Fibroblast of the conjunctiva (primary cell): ENCODE measurements around the gene LNX1.

ENCODE experiments used
- DNase-seq: peaks from one replicate; pipeline ENCODE4 v3.0.0-alpha.2; 2010; ENCODE audit warnings: low read depth

Gene LNX1

DNA sequence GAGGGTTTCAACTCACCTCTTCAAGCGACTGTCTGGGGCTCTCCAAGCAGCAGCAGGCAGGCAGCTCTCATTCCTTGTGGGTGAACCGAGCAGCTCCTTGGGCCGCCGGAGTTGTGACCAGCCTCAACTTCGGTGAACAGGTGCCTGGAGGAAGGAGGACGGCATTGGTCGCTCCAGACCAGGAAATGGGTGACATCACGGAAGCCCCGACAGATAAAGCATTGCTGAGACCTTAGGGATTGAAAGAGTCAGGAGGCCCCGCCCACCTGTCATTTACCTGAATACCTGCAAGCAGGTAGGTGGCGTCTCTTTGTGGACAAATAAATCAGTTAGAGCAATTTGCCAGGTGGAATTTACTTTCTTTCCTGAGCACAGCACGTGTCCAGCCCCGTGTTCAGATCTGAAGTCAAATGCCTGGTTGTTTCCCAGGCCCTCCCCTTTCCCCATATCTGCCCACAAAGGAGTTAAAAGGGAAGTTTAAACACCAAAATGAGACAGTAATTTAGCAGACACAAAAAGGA, at the start of gene LNX1:
TSS of gene LNX1 (minus strand) at position 115 of the 521 bp plus-strand sequence. CDS start 17,484 bp downstream, outside the sequence.
- no peak for DNase-seq

DNA sequence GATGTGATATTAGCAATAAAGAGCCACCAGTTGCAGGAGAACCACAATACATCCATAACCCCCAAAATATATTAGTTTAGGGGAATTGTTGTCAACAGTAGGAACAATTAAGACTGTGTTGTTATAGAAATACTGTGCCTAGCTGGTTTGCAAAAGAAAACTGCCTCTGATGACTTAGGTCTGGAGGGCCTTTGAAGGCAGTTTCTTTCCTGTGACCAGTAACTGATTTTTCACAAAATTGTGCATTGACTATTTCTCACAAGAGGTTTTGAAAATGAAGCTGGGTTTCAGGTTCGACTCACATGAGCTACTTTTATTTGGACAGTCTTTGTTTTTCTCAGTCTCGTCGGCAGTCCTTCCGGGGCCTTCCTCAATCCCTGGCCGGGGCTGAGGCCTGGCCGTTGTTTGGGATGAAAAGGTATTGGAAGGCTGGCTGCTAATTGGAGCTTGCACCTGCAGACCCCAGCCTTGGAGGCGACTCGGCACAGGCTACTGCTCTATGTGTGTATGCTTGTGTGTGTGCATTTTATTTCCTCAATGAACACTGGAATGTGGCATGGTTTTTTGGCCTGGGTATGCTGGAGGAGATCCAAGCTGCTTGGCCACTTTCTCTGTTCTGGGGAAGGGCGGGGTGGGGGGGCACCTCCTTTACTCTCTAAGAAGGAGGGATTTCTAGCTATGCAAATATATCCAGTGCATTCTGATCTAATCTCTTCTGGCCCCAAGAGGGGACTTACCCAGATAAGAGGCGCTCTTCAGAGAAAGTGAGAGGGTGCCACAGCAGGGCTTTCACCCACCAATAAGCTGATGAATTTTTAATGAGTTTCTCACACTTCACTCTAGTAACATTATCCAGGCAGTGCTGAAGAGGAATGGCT, 49.5 kb upstream of the LNX1 start:
- no peak for DNase-seq

DNA sequence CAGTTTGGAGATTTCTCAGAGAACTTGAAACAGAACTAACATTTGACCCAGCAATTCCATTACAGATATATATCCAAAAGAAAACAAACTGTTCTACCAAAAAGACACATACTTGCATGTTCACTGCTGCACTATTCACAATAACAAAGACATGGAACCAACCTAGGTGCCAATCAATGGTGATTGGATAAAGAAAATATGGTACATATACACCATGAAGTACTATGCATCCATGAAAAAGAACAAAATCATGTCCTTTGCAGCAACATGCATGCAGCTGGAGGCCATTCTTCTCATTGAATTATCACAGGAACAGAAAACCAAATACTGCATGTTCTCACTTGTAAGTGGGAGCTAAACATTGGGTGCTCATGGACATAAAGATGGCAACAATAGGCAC, 47.6 kb upstream of the LNX1 start:
- DNase-seq = no peak

DNA sequence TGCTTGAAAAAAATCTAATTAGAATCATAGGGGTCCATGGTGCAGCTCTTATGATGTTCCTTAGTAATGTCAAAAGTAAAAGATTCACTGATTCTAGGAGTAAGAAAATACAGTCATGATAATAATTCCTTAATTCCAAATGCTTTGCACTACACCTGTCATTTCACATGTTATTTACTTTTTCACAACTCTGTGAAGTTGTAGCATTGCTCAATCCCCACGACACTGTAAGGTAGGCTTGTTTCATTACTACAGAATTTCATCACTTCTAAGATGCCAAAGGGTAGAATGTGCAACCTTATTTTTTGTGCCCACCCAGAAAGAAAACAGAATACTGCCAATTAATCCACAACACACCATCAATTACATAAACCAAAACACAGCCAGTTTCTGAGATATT, 46.1 kb upstream of the LNX1 start:
- DNase-seq = no peak

DNA sequence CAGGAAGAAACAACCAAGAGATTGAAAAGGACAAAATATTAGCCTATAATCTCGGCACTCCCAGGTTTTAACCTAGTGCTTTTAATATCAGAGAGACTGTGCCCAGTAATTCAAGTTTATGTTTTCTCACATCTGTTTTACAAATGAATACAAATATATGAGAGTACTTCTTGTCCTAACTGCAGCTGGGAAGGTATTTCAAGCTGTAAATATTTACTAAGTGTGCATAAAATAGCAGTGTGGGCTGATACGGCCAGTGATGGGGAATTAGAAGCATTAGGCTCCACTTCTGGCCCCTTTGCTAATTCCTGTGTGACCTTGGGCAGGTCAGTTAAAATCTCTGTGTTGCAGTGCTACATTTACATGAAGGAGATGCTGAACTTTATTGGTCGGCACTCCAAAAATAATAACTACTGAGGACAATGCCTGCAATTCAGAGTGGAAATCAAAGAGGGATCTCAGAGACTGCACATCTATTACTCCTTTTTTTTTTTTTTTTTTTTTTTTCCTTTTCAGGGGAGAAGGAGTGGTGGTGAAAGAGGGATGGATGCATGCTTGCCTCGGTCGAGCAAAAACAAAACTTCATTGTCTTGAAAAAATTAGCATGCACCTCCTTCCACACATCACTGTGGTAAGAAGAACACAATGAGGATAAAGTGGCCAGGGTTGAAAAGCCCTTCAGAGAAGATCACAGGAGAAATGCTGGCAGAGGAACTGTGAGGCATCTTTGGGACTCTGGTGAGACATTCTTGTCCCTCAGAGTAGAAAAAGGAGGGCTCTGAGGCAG, 44.6 kb upstream of the LNX1 start:
- DNase-seq = no peak

DNA sequence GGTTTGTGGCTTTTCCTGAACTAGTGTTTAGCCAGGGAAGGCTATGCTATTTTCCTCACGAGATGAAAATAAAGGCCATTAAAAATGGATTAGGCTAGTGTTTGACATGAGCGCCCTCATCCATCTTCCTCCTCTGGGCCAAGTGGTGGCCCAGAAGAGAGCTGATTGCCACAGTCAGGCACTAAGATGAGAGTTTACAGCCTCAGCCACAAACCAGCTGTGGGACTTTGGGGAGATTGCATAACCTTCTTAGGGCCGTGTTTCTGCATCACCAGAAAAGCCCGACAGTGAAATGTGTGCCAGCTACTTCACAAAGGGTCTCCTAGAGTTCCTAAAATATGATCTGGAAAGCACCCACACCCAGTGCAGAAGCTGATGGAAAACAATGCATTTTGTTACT, 42.3 kb upstream of the LNX1 start:
- no peak for DNase-seq

DNA sequence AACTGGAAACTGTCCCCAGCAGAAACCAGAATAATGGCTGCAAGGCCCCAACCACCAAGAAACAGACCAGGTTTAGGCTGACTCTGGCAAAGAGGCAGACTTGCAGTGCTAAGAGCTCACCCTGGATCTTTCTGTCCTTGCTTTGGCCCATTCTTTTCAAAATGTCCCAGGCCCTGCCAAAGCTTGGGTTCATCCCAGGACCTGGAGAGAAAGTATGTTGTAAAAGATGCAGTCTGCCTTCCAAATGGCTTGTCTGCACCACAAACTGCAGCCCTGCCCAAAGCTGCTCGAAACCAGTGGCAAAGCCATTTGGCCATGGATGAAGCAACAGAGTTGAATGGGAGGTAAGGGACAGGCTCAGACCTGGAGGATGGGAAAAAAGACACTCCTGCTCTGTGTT, 38.0 kb upstream of the LNX1 start:
- DNase-seq = no peak

DNA sequence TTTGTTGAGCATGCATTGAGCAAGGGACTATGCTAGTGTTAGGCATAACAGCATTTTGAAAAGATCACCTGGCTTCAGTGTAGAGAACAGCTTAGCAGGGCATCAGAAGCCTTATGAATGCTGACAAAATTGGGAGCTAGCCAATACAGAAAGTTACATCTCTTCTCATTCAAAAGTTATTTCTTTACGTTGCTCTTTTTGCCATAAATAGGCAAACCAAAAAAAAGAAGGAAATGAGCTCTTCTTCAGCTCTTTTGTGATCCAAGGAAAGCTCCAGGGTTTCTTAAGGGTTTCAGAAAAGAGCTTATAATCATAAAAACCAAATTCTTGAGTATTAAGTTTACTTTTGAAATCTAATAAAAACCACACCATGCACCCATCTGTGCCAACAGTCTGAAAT, 35.2 kb upstream of the LNX1 start:
- DNase-seq = peak; percentile 3

DNA sequence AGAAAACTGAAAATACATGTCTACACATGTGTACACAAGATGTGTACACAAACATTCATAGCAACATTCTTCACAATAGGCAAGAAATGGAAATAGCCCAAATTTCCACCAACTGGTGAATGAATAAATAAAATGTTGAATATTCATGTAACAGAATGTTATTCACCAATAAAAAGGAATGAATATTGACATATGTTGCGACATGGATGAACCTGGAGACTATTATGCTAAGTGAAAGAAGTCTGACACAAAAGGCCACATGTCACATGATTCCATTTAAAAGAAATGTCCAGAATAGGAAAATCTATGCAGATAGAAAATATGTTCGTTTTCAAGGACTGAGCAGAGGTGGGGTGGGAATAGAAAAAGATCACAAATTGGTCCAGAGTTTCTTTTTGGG, 34.6 kb upstream of the LNX1 start:
- no peak for DNase-seq

DNA sequence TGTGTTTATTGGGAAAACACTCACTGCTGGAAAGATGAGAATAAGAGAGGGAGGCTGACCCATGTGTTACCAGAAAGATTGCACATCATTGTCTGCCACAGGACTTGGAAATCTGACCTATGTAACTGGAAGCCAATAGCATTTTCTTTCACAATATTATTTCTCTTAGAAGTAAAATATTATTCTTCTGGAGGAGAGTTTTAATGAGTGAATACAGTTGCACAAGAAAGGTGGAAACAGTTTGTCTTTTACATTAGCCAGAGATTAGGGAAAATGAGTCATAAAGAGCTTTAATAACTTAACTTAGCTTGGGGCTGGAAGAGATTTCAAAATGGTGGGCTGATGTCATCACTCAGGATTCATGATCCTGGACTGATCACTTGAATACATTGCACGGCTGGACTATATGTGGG, 31.5 kb upstream of the LNX1 start:
- peak; percentile 59 for DNase-seq

DNA sequence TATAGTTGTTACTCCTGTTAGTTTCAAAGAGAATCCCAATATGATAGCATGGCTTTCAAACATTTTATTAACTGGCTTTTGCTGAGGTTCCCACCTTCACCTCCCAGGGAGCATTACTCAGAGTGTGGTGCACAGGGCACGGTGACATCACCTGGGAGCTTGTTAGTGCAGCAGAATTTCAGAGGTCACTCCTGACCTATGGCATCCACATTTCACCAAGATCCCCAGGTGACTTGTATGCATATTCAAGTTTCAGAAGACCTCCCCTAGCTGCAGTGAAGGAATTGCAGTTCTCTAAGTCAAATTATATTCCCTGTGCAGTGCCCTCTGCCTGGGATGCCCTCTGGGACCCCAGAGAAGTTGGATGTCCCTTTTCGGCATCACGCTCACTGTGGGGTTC, 29.7 kb upstream of the LNX1 start:
- DNase-seq = no peak

DNA sequence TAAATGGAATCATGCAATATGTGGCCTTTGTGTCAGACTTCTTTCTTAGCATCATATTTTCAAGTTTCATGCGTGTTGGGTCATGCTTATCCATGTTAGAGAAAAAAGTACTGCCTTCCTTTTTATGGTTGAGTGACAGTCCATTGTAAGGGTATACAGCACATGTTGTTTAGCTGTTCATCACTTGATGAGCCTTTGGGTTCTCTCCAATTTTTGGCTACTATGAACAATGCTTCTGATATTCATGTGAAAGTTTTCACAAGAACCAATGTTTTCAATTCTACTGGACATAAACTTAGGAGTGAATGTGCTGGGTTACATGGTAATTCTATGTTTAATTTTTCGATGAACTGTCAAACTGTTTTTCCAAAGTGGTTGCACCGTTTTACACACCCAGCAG, 28.1 kb upstream of the LNX1 start:
- no peak for DNase-seq

DNA sequence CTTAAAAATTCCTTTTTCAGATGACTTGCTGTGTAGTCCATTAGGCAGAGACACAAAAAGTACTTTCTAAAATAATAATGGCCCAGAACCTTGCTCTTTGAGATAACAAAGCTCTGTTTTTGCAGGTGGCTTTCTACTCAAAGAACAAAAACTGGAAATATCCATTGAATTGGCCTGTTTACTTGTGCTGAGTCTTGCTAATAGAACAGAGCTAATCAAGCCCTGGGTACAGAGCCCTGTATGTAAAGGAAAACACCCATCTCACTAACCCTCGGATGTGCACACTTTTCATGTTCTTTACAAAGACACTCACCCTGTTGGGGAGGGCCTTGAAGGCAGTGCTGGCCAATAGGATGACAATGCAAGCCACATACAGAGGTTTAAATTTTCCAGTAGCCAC, 27.0 kb upstream of the LNX1 start:
- no peak for DNase-seq

DNA sequence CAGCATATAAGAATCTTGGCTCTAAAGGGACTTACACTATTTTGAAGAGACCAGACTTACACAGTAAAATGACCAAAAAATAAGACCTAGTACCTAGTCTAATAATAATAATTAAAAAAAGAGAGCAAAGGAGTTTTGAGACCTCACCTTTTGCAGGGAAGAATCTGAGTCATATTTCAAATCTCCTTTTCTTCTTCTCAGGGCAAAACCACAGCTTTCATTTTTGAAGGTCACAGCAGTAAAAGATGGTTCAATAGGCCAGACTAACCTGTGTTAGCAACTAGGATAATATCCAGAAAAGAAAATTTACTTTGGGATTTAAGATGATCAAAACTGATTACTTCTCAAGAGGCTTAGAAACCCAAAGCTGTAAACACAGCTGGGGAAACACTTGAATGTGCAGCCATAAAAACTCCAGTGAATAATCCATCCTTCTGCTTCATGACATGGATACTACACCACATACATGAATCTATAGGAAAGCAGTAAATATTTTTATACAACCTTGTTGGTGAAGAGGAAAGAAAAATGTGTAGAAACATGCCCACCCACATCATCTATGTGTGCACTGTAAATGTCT, 25.9 kb upstream of the LNX1 start:
- no peak for DNase-seq

DNA sequence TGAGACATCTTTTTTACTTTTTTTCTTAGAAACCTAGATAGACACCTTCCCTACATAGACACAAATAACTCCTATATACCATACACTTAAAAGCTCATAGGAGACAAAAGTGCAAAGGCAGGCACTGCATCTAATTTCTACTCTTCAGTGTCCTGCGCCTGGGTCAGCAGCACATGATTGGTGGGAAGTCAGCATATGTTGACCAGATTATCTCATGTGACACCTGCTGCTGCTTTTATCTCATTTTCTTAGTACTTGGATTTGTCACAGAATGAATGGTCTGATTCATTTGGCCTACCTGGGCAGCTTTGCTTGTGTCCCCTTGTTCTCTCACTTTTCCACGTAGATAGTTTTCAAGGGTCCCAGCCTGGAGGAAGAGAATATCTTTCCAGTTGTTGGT, 24.9 kb upstream of the LNX1 start:
- no peak for DNase-seq

DNA sequence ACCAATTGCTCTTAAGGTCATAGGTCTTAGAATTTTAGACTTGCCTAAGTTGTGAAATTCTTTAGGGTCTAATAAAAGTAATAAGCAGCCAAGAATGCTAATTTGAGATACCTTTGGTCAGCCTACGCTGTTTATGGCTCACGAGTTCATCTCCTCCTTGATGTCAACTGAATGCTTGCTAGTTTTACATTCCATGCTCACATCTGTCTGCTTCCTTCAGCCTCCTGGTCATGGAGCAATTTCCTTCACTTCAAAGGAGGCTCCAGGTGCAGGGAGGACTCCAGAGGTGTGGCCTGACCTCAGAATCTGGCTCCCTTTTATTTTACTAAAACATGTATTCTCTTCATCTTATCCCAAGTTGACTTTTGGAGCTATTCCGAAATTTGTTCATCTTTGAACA, 23.3 kb upstream of the LNX1 start:
- no peak for DNase-seq

DNA sequence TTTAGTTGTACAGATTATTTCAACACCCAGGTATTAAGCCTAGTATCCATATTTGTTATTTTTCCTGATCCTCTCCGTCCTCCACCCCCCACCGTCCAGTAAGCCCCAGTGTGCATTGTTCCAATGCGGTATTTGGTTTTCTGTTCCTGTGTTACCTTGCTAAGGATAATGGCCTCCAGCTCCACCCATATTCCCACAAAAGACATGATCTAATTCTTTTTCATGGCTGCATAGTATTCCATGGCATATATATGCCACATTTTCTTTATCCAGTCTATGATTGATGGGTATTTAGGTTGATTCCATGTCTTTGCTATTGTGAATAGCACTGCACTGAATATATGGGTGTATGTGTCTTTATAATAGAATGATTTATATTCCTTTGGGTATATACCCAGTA, 22.1 kb upstream of the LNX1 start:
- DNase-seq = no peak

DNA sequence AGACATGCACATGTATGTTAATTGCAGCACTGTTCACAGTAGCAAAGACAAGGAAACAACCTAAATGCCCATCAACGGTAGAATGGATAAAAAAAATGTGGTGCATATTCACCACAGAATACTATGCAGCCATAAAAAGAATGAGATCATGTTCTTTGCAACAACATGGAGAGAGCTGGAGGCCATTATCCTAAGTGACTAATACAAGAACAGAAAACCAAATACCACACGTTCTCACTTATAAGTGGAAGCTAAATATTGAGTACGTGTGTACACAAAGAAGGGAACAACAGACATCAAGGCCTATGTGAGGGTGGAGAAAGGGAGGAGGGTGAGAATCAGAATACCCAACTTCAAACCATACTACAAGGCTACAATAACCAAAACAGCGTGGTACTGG, 17.4 kb upstream of the LNX1 start:
- DNase-seq = no peak

DNA sequence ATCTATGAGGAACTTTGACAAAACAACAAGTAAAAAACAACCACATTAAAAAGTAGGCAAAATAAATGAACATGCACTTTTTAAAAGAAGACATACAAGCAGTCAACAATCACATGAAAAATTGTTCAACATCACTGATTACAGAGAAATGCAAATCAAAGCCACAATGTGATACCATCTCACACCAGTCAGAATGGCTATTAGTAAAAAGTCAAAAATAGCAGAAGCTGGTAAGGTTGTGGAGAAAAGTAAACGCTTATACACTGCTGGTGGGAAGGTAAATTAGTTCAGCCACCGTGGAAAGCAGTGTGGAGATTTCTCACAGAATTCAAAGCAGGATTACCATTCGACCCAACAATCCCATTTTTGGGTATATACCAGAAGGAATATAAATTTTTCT, 17.0 kb upstream of the LNX1 start:
- no peak for DNase-seq

DNA sequence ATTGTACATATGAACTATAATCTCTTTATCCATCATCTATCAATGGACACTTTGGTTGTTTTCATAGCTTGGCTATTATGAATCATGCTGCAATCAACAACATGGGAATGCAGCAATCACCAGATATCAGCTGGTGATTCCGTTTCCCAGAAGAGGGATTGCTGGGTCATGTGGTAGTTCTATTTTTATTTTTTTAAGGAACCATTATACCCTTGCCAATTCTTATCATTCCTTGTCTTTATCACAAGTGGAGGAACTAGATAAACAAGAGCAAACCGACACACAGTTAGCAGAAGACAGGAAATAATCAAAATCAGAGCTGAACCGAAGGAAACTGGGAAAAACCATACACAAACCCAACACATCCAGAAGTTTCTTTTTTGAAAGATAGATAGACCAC, 14.5 kb upstream of the LNX1 start:
- no peak for DNase-seq

DNA sequence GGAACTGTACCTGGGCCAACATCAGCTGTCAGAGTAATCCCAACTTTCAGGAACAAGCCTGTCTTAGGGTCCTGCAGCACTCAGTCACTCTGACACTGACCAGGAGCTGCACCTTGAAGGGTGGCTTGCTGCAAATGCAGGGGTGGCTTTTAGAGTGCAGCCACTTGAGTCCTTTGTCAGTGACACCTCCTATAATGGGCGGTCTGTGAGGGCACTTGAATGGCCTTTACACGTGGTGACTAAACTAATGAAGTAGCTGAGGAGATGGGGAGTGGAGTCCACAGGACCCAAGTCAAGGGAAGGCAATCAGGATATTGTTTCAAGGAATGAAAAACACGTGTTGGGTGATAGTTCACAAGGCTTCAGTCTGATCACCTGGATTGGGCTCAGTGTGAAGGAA, 11.1 kb upstream of the LNX1 start:
- no peak for DNase-seq

DNA sequence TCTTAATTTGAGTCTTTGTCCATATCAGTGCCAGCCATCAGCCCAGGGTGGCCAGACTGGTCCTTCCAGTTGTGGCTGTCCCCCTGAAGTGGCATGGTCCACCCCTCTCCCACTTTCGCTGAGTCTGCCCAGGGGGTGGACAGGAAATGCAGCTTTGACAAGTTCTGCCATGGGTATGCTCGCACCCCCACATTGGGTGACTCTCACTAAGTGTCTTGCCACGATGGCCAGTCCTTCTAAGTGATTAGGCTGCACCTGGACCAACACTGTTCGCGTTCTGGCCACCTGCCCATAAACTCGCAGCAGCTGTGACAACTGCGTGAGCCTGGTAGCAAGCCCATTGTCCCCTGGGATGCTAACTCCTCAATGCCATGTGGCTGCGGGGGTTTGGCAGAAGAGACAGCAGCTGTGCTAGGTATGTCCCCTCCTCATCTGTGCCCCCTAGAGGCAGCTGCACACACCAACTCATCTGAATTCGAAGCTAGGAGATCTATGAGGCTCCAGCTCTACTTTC, 10.0 kb upstream of the LNX1 start:
- no peak for DNase-seq

DNA sequence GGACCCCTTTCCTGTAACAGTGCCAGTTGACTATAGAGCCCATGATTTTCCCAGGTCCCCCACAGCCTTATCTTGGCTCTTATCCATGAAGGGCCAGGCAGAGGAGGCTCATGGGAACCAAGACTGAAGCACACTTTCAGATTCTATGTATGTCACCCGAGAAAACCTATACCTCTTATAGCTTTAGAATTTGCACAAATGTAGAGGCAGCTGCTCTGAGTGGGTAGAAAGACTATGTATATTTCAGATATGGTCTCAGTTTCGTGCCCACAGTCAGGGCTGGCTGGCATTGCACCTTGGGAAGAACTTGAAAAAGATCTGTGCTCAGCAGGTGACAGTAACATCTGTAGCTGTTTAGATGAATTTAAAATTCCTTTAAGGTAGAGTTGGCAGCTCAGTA, 8.3 kb upstream of the LNX1 start:
- no peak for DNase-seq
